OCI-M1 (cell line): ENCODE results near the gene ITPK1.

Experiments used
- DNase-seq: peaks from one replicate; lab custom pipeline; 2025; lab: John Stamatoyannopoulos, UW

Gene ITPK1

DNA sequence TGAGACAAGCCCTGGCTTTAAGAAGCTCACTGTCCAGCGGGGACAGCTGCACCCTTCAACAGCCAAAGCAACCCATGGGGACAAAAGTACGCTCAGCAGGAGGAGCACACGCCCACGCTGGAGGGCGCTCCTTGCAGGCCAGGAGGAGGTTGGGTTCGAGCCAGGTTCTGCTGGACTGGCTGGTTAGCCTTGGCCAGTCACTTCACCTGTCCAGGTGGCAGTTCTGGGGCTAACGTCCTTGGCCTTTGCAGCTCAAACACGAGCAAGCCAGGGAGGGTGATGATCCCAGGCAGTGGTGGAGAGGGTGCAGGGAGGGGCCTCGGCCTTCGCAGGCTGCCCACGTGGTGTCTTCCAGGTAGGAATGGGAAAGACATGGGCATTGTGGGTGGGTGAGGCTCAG, 179.6 kb downstream of the ITPK1 start:
- DNase-seq: no peak

DNA sequence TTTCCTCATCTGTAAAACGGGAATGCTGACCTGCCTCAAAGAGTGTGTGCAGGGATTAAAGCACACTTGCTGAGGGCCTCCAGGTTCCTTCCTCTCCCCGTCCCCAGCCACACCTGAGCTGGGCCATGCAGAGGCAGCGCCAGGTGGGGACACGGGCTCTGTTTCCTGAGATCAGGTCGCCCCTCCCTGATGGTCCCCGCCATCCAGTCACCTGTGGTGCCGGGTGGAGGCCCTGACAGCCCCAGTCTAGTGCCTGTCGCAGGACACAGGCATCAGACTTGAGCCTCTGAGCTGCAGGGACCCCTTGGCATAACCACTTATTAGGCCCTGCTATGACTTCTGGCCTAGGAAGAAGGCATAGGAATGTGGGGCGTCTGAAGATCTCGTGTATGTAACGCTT, 180.3 kb downstream of the ITPK1 start:
- DNase-seq: no peak

DNA sequence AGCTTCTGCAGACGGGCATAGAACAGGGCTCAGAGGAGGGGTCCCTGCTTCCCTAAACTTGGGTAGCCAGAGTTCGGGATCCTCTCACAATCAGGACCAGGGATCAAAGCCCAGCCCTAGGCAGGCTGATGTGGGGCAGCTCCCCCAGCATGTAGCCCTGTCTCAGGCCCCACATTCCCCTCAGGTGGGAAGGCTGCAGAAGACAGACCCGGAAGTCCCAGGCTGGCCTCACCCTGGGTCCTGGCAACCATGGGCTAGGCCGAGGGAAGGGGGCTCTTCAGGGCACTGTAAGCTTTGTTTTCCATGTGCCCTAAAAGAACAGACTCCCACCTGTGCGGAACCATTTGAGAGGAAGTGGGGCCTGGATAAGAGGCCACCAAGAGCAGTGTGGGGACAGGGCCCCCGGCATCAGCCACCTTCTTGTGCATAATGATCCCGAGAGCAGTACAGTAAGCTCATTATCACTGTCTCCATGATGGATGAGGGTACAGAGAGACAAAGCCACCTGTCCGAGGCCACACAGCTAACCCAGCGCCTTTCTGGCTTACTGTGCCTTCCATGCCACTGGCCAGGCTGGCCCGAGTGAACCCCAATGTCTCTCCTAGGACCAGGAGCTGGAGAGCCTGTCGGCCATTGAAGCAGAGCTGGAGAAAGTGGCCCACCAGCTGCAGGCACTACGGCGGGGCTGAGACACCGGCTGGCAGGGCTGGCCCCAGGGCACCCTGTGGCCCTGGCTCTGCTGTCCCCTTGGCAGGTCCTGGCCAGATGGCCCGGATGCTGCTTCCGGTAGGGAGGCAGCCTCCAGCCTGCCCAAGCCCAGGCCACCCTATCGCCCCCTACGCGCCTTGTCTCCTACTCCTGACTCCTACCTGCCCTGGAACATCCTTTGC, 181.3 kb downstream of the ITPK1 start:
- DNase-seq: no peak

DNA sequence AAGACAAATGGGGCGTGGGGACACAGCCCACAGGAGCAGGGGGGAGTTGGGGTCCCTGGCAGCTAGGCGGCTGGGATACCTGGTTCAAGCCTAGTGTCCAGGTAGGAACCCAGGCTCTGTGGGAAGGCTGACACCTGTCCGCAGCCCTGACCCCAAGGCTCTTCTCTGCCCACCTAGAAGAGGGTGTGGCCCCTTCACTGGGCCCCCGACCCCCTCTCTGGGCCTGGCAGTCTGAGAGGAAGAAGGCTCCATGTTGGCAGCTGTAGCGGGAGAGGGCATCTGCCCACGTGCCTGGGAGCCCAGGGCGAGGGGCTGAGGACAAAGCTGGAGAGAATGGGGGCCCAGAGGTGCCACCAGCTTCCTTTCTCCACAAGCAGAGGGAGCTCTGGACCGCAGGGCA, 182.2 kb downstream of the ITPK1 start:
- no peak for DNase-seq

DNA sequence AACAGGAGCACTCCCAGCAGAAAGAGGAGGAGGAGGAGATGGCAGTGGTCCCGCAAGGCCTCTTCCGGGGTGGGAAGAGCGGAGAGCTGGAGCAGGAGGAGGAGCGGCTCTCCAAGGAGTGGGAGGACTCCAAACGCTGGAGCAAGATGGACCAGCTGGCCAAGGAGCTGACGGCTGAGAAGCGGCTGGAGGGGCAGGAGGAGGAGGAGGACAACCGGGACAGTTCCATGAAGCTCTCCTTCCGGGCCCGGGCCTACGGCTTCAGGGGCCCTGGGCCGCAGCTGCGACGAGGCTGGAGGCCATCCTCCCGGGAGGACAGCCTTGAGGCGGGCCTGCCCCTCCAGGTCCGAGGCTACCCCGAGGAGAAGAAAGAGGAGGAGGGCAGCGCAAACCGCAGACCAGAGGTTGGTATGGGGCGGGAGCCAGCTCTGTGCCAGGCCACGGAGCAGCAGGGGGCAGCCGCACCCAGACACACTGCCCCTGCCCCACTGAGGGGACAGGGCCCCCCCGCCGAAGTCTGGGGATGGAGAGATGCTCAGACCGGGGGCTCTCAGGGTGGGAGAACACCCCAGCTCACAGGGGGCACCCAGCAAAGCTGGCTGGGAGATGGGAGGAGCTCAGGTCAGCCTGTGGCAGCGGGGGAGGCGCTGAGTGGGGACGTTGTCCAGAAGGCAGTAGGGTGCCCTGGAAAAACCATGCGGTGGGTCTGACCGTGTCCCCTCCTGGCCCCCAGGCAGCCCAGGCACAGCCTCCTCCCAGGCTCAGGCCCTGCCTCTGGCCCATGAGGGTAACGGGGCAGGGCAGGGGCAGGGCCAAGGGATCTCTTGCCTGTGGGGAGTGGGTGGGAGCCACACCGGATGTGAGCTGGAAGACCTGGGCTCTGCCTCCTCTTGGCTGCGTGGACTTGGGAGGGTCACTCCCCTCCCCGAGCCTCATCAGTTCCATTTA, 183.0 kb downstream of the ITPK1 start:
- DNase-seq: no peak

DNA sequence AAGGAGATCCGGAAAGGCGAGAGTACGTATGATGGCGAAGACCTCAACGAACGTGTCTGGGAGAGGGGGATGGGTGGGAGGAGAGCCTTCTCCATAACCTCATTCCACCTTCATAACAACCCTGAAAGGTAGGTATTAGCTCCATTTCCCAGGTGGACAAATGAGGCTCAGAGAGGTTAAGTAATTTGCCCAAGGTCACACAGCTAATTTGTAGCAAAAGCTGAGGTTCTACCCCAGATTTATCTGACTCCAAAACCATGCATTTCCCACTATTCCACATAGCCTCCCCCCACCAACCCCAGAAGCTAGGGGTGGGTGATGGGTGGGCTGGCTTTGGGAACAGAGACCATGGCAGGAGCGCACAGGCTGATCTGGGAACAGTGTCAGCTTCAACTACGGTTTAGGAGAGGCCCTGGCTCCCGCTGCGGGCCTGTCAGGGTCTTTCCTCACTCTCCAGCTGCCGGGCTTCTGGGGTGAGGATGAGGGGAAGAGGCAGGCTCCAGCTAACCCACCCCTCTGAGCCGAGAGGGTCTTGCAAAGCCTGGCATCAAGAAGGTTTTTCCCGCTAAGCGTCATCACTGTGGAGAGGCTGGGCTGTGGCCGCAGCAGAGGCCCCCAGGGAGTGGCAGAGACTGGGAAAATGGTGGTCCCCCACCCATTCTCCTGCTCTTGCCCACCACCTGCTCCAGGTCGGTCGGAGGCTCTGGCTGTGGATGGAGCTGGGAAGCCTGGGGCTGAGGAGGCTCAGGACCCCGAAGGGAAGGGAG, 183.9 kb downstream of the ITPK1 start:
- DNase-seq: no peak

DNA sequence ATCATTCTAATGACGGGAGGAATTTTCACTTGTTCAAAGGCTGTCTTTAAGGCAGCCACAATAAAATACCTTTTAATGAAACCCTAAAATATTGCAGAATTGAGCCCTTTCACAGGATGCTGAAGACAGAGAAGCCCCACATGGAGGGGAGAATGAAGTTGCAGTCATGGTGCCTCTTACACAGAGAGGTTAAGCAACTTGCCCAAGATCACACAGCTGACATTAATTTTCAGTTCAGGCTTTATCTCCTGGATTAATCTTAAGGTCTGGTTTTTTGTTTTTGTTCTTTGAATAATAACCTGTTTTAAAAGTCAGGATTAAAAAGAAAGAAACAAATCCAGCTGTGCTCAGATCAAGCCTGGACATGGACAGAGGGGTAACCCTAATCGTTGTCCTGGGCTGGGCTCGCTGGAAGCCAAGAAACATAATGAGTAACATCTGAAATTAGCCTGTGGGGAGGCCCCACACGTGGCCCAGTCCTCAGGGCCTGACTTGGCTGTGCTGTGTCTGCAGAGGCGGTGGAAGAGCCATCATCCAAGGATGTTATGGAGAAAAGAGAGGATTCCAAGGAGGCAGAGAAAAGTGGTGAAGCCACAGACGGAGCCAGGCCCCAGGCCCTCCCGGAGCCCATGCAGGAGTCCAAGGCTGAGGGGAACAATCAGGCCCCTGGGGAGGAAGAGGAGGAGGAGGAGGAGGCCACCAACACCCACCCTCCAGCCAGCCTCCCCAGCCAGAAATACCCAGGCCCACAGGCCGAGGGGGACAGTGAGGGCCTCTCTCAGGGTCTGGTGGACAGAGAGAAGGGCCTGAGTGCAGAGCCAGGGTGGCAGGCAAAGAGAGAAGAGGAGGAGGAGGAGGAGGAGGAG, 184.8 kb downstream of the ITPK1 start:
- DNase-seq: no peak

DNA sequence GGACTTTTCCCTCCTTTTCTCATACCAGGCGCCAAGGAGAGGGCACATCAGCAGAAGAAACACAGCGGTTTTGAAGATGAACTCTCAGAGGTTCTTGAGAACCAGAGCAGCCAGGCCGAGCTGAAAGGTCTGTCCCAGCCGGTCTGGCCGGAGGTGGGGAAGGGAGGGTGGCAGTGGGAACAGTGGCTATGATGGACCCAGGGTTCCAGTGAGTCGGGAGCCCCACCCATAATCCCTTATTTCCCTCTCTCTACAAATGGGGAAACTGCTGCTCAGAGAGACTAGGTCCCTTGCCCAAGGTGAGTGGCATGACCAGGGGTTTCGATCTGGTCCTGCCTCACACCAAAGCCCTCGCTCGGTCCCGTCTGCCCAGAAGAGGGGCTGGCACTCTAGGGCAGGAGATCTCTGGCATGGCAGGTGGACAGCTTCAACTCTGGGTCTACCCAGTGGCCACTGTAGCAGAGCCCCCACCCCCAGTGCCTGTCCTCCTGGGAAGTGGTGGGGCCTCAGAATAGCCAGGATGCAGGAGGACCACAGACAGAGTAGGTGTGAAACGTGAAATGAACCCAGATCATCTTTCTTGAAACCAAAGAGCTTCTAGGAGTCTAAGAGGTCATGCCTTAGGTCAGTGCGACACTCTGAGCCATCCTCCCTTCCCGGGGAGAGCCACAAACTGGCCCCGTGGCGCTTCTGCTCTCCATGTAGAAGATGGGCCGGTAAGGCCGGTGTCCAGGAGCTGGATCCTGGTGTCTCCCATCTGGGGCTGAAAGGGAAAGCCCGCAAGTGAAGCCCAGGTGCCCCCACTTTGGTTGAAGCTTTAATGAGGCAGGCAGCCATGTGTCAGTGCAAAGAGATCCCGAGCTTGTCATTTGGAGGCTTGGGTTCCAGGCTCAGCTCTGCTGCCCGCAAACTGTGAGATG, 185.8 kb downstream of the ITPK1 start:
- no peak for DNase-seq

DNA sequence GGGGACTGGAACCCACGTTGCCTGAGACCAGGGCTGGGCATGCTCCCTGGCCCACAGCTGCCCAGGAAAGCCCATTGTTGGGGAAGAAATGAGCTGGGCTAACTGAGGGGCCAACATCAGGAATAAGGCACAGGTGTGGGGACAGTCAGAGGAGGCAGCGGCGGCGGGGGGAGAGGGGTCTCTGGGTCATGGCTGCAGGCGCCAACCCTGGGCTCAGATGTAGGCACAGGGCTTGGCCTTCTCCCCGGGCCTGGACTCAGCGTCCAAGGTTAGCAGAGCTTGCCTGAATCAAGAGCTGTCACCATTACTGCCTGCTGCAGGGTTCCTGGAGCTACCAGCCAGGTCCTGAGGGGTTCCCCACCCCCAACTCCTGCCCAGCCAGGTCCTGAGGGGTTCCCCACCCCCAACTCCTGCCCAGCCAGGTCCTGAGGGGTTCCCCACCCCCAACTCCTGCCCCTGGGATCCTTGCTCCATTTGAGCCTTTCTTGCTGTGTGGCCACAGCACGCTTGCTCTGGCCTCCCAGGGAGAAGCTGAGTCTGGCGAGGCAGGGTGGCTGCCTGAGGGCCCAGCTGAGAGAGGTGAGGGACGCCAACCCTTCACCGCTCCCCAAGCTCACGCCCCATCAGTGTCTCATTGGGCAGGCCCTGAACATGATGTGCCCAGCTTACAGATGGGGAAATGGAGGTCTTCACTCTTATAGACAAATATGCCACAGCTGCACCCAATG, 186.6 kb downstream of the ITPK1 start:
- DNase-seq: no peak

DNA sequence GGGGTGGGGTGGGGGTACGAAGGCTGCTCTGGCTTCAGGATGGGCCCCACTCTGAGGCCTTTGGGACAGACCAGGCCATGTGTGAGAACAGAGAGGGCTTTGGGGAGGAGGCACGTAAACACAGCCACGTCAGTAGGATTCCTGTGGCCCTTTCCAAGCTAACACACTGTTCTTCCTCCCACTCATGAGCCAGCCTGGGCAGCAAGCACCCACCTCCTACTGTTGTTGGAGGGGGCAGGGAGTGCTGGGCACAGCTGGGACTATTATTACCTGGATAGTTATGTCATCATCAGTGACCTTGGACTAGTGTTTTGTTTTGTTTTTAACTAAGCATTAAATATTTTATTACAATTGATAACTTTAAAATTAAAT, 187.5 kb downstream of the ITPK1 start:
- no peak for DNase-seq

DNA sequence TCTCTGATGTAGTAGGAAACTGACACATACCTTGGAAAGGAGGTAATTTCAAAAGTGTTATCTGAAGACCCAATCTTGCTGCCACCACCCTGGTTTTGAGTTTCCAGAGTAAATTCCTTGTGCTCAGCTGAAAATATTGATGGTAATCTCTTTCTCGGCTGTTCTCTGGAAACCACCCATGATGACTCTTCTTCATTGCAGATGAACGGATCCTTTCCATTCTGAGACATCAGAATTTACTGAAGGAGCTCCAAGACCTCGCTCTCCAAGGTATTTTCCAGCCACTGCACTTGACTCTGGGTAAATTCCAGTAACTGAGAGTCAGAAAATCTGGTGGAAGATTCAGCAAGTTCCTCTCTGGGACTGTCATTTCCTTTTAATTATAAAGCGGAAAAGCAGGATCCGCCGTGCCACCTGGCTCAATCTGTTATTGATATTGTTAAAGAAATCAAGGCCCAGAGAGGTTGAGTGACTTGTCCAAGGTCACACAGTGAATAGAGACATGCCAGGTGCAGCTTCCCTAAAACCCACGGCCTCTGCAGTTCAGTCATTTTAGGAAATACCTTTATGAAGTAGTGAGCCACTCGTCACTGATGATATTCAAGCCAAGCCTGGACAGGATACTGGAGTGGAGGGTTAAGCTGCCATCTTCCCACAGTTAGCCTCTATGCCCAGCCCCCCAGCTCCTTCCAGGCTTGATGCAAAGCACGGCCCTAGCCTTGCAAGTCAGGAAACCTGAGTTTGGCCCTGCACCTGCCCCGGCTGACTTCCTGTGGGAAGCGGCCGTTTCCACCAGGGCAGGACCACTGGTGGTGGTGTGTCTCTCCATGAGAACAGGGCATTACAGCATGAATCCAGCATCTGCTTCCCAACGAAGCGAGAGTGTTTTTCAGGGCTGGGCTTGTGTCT, 188.1 kb downstream of the ITPK1 start:
- no peak for DNase-seq

DNA sequence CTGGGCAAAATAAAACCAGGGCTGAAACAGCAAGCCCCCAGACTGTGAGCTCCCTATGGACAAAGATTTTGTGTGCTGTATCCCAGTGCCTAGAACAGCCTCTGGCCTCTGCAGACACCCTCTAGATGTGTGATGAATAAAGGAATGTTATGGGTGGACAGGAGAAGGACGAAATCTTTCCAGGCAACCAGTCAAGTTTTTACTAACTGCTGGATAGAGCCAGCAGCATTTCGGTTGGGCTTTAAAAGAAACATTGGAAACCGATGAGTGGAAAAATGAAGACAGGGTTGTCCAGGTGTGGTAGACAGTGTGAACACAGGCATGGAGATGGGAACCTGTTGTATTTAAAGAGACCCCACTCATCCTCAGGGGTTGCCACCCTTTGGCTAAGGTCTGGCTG, 188.8 kb downstream of the ITPK1 start:
- DNase-seq: no peak

DNA sequence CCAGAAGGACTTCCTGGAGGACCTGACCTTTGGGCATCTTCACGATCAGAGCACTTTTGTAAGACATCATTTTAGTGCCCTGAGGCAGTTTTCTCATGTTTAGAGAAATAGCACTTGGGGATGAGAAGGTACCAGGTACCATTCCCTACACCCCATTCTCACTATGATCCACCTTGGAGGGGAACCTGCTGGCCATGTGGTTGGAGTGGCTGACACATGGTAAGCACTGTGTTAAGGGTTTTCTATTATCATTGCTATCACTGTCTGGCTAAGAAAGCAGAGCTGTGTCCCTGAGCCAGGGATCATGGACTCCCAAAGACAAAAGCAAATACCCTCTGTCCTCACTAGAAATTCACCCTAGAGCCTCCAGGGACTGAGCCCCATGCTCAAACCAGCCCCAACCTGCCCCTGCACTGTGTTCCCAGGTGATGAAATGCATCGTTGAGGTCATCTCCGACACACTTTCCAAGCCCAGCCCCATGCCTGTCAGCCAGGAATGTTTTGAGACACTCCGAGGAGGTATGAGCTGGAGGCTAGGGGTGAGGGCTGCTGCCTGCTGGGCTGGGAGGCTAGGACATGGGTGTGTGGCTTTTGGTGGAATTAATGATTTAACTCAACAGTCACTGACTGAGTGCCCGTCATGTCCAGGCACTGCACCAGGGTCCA, 189.4 kb downstream of the ITPK1 start:
- DNase-seq: no peak

DNA sequence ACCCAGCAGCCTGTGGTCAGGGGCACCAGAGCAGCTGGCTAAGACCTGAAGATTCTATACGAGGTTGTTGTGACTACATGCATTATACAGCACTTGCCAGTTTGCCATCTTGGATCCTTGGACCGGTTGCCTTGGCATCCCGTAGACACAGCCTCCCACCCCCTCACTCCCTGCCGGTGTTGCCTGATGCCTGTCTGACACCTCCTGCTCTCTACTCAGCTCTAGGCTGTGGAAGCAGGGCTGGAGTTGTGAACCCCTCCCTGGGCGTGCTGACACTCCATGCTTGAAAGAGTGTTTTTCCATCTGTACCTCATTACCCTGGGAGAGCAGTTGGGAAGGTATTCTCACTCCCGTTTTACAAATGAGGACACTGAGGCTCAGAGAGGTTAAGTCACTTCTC, 190.3 kb downstream of the ITPK1 start:
- DNase-seq: no peak

DNA sequence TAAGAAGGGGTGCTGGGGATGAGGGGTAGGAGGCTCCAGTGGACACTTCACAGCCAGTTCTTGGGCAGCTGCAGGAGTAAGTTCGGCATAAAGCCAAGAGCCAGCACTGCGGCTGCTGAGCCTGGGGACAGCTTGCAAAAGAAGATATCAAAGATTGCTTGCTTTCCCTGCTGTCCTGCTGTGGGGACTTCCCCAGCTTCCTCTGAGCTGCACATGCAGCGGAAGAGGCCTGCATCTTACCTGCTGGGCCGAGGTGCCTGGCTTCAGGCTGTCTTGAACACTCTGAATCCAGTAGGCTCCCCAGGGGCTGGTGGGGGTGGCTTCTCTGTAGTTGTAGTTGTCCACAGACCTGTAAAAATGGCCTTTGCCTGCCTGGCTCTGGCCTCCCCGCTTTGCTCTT, 191.5 kb downstream of the ITPK1 start:
- no peak for DNase-seq

DNA sequence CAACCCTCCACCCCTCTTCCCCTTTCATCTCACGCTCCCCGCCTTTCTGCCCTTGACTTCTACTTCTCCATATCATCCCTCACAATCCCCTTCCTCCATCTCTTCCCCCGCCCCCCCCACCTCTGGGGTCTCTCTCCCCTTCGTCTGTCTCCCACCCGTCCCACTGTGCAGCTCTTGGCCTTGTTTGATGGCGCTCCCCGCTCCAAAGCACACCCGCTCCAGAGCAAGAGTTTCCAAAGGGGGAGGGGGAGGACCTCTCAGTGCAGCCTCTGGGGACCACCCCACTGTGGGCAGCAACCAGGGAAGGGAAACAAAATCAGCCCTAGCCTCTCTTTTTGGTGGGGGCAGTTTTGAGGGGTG, 192.0 kb downstream of the ITPK1 start:
- DNase-seq: no peak

DNA sequence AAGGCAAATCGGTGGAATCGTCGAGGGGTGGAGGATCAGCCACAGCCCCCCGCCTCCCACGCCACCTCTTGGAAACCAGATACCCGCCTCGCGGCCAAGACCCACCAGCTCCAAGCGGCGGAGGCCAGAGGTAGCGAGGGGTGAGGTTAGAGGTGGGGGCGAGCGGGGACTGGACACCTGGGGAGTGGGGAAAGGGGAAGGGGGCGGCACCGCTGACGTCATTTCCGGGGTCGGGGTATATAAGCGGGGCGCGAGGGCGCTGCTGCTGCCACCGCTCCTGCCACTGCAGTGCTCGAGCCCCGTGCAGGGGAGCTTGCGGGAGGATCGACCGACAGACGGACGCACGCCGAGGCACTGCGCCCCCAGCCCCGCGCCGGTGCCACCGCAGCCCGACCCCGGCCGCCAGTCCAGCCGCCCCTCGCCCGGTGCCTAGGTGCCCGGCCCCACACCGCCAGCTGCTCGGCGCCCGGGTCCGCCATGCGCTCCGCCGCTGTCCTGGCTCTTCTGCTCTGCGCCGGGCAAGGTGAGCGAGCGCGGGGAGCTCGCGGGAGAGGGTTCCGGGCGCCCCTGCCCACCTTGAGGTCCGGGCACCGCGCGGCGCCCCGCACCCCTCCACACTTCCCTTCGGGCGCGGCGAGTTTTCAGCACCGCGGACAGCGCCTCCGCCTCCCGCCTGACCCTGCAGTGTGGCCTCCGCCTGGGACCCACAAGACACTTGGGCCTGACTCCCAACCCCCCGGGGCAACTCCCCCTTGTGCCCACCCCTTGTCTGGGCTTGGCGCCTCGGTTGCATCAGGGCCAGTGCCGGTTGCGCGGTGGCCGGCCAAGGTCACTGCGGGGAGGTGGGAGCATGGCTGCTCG, 192.6 kb downstream of the ITPK1 start, which contains the start of gene CHGA:
CHGA (plus strand) TSS at position 268 of the 861 bp plus-strand sequence; CDS start at position 478, 210 bp downstream.
- DNase-seq: no peak
